GM04503 (cell line): Measurements from ENCODE around the gene SPEM1.
"Not testable (repeated sequence)": the region's sequence is repeated elsewhere in the genome, so short reads cannot be mapped to it uniquely, and the experiment has no call there.

Source experiments
- DNase-seq: peaks from one replicate; pipeline ENCODE4 v3.0.0-alpha.2; 2012; ENCODE audit warnings: low read depth

SPEM1 gene

GRCh38 chr17:7441266-7441665 lies 21.1 kb downstream of the SPEM1 start:
- no peak for DNase-seq

- DNase-seq = no peak
Observed at GRCh38 chr17:7442142-7442541, 22.0 kb downstream of the SPEM1 start.

DNA sequence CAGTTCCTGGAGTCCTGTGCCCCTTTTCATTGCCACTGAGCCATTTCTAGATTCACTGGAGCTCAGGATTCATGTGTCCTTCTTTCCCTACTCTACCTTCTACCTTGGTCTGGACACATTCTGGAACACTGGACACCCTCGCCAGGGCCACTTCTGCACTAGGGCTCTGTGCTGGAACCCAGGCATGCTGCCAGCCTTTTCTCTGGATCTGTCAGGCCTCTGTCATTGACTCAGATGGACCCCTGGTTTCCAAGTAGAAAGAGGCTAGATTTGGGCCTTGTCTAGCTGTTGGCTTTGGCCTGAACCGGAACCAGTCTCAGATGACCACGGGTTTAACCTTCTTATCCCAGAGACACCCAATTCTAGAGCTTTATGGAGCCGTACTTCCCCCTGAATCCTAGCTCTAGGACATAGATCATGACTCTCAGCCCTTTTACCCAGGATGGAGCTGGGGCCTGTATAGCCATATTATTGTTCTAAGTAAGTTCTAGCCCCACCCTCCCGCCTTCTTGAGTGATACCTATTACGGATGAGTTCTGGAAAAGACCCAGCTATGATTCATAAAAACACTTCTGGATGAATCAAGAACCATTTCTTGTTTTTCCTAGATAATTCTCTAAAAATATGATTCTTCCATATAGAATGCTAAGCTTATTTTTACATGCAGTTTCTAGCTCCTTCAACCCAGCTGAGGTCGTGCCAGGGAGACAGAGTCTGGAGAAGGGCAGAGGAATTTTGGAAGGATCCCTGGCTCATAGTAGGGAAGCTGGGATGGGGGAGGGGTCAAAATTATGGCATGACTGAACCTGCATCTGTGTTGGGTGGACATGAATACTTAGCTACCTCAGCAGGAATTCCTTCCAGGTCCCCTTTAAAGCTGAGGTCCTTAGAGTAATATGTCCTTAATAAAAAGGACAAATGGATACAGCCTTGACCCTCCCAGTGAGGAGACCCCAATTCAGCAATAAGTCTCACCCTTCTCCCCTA lies 23.7 kb downstream of the SPEM1 start:
- DNase-seq = no peak

DNA sequence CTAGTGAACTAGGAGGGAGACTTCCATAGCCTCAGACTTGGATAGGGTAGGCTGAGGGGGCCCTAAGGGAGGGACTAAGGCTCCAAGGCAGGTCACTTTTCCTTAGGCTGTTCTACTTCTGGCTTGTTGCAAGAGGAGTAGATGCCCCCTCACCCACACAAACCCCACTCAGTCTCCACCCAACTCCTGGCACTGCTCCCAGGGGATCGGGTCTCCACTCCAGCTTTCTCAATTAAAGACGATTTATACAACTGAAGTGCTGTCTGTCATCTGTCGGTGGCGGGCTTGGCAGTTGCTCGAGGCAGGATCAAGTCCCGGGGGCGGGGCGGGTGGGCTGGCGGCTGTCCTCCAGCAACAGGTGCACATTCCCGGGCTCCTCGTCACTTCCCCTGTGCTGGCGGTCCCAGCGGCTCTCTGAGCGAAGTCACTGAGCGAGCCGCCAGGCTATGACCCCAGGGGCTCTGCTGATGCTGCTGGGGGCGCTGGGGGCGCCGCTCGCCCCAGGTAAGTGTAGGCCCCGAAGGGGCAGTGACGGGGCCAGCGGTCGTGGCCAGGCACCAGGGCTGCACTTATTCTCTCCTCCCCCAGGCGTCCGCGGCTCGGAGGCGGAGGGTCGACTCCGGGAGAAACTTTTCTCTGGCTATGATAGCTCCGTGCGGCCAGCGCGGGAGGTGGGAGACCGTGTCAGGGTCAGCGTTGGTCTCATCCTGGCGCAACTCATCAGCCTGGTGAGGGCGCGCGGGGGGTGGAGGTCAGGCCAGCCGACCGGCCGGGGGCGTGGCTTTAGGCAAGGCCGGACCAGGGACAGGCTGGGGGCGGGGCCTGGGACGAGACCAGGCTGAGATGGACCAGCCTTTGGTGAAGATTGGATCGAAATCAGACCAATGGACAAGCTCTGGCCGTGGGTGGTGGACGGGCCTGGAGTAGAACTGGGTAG lies 24.8 kb downstream of the SPEM1 start, which contains the start of gene CHRNB1:
CHRNB1 (plus strand) TSS at position 380 of the 937 bp plus-strand sequence; CDS start at position 447, 67 bp downstream.
- no peak for DNase-seq

DNA sequence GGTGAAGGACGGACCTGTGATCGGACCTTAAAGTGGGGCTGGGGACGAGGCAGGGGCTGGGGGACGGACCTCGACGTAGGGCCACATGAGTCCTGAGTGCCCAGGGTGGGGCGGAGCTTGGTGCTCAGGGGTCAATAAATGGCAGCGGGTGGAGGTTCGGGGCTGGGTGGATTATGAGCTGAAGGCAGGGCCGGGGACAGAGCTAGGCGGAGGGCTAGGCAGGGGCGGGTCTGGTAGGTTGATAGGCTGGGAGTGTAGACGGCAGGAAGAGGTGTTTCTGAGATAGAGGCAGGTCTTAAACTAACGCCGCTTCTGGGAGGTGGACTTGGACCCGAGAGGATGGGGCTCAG lies 25.5 kb downstream of the SPEM1 start:
- no peak for DNase-seq

- DNase-seq = no peak
Observed at GRCh38 chr17:7448461-7448860, 28.3 kb downstream of the SPEM1 start.

GRCh38 chr17:7459961-7460545 lies 39.9 kb downstream of the SPEM1 start:
- DNase-seq = no peak

DNA sequence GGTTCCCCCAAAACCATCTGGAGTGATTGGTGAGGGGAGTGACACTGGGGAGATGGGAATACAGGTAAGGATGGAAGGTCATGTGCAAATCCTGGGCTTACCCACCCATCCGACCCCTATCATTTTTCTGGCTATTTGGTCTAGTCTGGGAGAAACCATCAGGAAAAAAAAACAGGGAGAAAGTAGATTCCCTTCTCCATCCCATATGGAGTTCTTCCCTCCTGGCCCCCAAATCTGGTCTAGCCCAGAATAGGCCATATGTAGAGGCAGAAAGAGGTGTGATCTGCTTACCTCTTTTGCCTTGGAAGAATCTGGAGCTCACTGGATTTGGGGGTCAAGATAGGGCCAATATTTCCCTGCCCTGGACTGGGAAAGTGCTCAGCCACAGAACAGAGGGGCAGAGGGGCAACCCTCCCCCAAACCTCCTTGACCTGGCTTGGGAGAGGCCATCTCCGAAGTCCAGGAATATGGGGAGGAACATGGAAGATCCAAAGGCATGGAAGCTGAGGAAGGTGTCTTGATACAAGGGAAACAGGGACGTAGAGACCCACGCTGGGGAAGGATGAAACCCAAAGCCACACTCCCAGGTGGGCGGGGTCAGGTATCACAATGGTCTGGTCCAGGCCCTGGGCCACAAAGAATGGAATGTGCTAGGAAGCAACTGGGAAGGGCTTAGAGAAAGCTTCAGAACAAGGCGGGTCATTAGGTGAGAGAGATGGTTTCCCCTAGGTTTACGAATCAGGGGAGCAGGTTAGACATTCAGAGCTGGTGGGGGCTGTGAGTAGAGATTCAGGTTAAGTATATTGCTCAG lies 40.9 kb downstream of the SPEM1 start:
- DNase-seq = no peak

- no peak for DNase-seq
Observed at GRCh38 chr17:7462474-7463371, 42.6 kb downstream of the SPEM1 start.

DNA sequence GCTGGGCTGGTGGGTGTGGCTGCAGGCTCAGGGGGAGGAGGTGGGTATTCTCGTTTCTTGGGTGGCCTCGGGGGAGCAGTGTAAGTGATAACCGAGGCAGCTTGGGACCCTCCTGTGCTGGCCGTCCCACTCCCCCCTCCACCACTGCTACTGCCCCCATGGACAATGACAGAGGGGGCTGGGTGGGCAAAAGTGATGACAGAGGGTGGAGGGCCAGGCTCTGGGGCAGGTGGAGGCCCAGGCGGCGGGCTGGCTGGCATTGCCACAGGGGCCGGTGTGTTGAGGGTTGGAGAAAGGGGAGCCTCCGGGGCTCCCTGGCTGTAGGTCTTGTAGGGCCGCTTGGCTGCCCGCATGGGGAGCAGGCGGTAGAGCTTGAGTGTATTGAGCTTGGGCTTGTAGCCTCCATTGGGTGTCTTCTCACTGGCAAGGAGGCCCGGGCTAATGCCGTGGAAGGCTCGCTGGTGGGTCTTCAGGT lies 43.3 kb downstream of the SPEM1 start:
- no peak for DNase-seq

DNA sequence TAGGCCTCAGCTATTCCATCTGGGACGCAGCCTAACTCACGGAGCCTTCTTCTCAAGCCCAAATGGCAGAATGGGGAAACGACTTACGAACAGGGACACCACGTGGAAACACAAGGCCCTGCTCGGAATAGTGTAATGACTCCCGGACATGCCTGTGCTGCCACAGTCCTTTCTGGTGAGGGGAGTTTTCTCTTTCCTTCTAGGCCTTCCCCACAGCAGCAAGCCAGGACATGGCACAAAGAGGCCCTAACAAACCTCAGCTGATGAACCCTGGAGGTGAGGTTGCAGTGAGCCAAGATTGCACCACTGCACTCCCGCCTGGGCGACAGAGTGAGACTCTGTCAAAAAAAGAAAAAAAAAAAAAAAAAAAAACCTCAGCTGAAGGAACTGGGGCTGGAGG lies 44.0 kb downstream of the SPEM1 start:
- DNase-seq = no peak

DNA sequence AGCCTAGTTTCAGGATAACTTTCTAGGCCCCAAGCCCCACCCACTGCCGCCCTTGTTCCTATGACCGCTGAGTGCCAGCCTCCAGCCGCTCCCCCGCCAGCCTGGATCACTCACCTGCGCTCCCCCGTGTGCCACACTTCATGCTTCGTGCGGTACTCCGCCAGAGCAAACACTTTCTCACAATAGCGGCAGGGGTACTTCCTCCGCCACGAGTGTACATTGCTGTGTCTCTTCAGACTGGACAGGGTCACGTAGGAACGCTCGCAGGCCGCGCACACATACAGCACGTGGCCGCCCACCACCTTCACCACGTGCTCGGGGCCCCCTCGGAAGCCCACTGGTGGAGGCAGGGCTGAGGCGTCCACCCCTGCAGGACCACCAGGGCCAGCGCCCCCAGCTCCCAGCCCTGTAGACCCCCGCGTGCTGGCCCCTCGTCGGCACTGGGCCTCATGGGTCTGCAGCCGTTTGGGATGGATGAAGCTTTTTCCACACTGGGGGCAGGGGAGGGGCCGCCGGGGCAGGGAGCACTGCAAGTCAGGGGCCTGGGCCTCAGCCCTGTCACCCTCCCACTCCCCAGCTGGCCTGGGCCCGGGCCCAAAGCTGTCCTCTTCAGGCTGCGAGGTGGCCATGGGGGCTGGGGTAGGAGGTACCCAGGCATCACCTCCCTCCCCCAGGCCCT lies 45.6 kb downstream of the SPEM1 start:
- no peak for DNase-seq

DNA sequence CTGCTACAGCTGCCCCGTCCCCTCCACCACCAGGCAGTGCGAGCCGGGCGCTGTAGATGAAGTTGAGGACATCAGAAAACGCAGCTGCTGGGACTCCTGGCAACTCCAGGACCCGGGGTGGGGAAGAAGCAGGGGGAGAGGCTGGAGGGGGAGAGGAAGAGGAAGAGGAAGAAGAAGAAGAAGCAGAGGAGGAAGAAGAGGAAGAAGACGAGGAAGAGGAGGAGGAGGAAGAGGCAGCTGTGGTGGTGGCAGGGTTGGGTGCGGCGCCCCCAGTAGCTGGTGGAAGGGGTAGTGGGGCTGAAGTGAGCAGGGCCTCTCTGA lies 46.2 kb downstream of the SPEM1 start:
- no peak for DNase-seq

- DNase-seq = no peak
Observed at GRCh38 chr17:7466639-7467341, 46.7 kb downstream of the SPEM1 start.

DNA sequence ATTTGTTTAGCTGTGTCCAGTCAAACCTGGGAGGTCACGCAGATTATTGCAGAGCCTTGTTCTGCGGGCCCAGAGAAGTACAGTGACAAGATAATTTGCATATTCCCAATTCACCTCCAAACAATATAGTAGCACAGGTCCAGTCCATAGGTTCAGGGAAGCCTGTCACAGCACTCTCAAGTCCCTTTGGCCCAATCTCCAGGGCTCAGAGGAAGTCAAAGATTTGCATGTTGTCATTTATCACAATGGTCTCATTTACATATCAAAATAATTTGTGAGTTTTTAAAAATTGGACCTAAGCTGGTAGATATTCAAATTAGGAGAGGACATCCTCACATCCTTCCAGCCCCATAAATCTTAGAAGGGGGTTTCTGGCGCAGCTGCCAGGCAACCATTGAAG lies 47.4 kb downstream of the SPEM1 start:
- no peak for DNase-seq

- DNase-seq = no peak
Observed at GRCh38 chr17:7468290-7468689, 48.2 kb downstream of the SPEM1 start.

DNA sequence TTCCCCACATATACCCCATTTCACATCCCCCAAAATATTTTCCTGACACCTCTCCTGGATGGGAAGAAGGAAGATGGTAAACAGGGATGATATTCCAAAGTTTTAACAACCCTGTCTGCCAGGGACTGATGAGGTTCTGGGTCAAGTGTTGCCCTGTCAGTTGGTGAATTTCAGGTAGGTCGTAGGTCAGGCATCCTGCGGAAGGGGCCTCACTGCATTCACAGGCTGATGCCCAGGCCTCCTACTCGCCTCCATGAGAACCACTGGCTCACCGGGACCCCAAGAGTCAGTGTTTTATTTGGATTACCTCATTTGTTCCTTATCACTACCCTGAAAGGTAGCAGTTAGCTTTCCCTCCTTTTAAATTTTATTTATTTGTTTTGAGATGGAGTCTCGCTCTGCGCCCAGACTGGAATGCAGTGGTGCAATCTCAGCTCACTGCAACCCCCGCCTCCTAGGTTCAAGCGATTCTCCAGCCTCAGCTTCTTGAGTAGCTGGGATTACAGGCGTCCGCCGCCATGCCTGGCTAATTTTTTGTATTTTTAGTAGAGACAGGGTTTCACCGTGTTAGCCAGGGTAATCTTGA lies 48.8 kb downstream of the SPEM1 start:
- DNase-seq = no peak

GRCh38 chr17:7469843-7470242 lies 49.7 kb downstream of the SPEM1 start:
- DNase-seq = not testable (repeated sequence)

- DNase-seq = not testable (repeated sequence)
Observed at GRCh38 chr17:7470457-7470973, 50.4 kb downstream of the SPEM1 start.
